K562 (cell line): Measurements from ENCODE around the gene UBR3. TPM values are rescaled to one million over a fixed set of nuclear protein-coding genes. Genes with fewer than 3 reads are reported as not detected.

Experiments used
- CAMTA2 ChIP-seq: fragments of 250-450 bp; sonication (Bioruptor Pico); conservative IDR thresholded peaks from 2 replicates; pipeline ENCODE4 v1.5.1; 2022
- CBX3 ChIP-seq, 2 experiments: IDR thresholded peaks; 1 replicate in 1 of 2; 2 replicates in 1 of 2; pipeline ENCODE4 v1.6.1; 2012; ENCODE audit warnings: inconsistent platforms in 2 of 2, low read length in 2 of 2, borderline replicate concordance in 1 of 2, control low read depth in 1 of 2
- DDX20 ChIP-seq: fragments of 450-650 bp; IDR thresholded peaks from 2 replicates; pipeline ENCODE4 v1.6.1; 2016; ENCODE audit warnings: missing genetic modification characterization, low read depth, mild to moderate bottlenecking, missing compliant biosample characterization, moderate library complexity
- FOXK1 ChIP-seq: sonication (generic); formaldehyde crosslinking; IDR thresholded peaks from 2 replicates; pipeline ENCODE4 v1.8.0; 2022; ENCODE audit warnings: missing genetic modification reagents, mild to moderate bottlenecking, borderline replicate concordance
- HMBOX1 ChIP-seq: sonication (generic); IDR thresholded peaks from 2 replicates; pipeline ENCODE4 v1.6.1; 2016
- HNRNPLL ChIP-seq: fragments of 200-400 bp; formaldehyde crosslinking; IDR thresholded peaks from 2 replicates; pipeline ENCODE4 v1.6.1; 2017; ENCODE audit warnings: low read length, low read depth, mild to moderate bottlenecking; ENCODE audit not compliant: poor library complexity, severe bottlenecking
- KAT7 ChIP-seq: sonication (generic); formaldehyde crosslinking; IDR thresholded peaks from 2 replicates; pipeline ENCODE4 v1.8.0; 2022; ENCODE audit warnings: missing genetic modification reagents, mild to moderate bottlenecking, borderline replicate concordance
- KAT8 ChIP-seq: fragments of 450-650 bp; IDR thresholded peaks from 2 replicates; pipeline ENCODE4 v1.6.1; 2016; ENCODE audit warnings: low read depth, mild to moderate bottlenecking
- NEUROD1 ChIP-seq: fragments of 150-350 bp; IDR thresholded peaks from 2 replicates; pipeline ENCODE4 v1.6.1; 2014; ENCODE audit warnings: borderline replicate concordance, low read length, low read depth; ENCODE audit not compliant: partially characterized antibody
- POLR2AphosphoS5 ChIP-seq: IDR thresholded peaks from 2 replicates; pipeline ENCODE4 v1.6.1; 2011; ENCODE audit warnings: mild to moderate bottlenecking, low read depth, low read length, moderate library complexity; ENCODE audit not compliant: control insufficient read depth, insufficient read depth
- PTTG1 ChIP-seq: fragments of 450-650 bp; IDR thresholded peaks from 2 replicates; pipeline ENCODE4 v1.6.1; 2016; ENCODE audit warnings: low read depth, mild to moderate bottlenecking, missing genetic modification characterization, missing compliant biosample characterization
- RBM25 ChIP-seq: fragments of 200-400 bp; formaldehyde crosslinking; IDR thresholded peaks from 2 replicates; pipeline ENCODE4 v1.6.1; 2018; ENCODE audit warnings: low read length, low read depth, moderate library complexity; ENCODE audit not compliant: severe bottlenecking
- SMAD1 ChIP-seq: fragments of 150-350 bp; IDR thresholded peaks from 2 replicates; pipeline ENCODE4 v1.6.1; 2014; ENCODE audit warnings: low read length, low read depth; ENCODE audit not compliant: partially characterized antibody
- SOX6 ChIP-seq: fragments of 450-650 bp; IDR thresholded peaks from 2 replicates; pipeline ENCODE4 v1.6.1; 2014; ENCODE audit warnings: mild to moderate bottlenecking
- TBL1XR1 ChIP-seq, 2 experiments: IDR thresholded peaks; 2 replicates each; pipeline ENCODE4 v1.6.1; 2012; ENCODE audit warnings: improper control_type of control experiment in 2 of 2, low read length in 2 of 2, mild to moderate bottlenecking in 1 of 2
- TBP ChIP-seq: optimal IDR thresholded peaks from 2 replicates; pipeline ENCODE3; 2011; ENCODE audit warnings: low read depth, low read length, improper control_type of control experiment
- ZNF165 ChIP-seq: fragments of 250-450 bp; sonication (Bioruptor Pico); IDR thresholded peaks from 2 replicates; pipeline ENCODE4 v1.4.0; 2020; ENCODE audit warnings: borderline replicate concordance
- ZNF212 ChIP-seq: fragments of 450-650 bp; formaldehyde crosslinking; IDR thresholded peaks from 2 replicates; pipeline ENCODE4 v1.4.0; 2020; ENCODE audit warnings: mild to moderate bottlenecking
- ZNF551 ChIP-seq: fragments of 250-450 bp; sonication (Bioruptor Pico); IDR thresholded peaks from 2 replicates; pipeline ENCODE4 v1.5.0; 2021; ENCODE audit warnings: mild to moderate bottlenecking, moderate library complexity
- ZNF589 ChIP-seq: fragments of 200-800 bp; sonication (Bioruptor generic); IDR thresholded peaks from 2 replicates; pipeline ENCODE4 v1.6.1; 2016; ENCODE audit warnings: low read depth, missing genetic modification characterization, missing compliant biosample characterization
- ZSCAN29 ChIP-seq: fragments of 450-650 bp; IDR thresholded peaks from 2 replicates; pipeline ENCODE4 v1.6.1; 2017
- polyA plus RNA-seq, 8 experiments: library from polyadenylated mRNA; depleted of rRNA in 4 of 8; stranded (reverse) in 5 of 8; unstranded in 3 of 8; fragments of >200 nt; fragmentation: Nextera tagmentation in 2 of 8; fragmentation: Illumina TruSeq in 1 of 8; extraction: Ambion mirVana in 2 of 8; extraction: Trizol in 1 of 8; gene quantifications; 2 replicates each; pipeline versions ENCODE4 v1.2.1 to v1.2.3, GENCODE V29; 2011 to 2014; ENCODE audit warnings: inconsistent platforms in 1 of 8, missing spikeins in 1 of 8
- total RNA-seq, 7 experiments: library from RNA; depleted of rRNA in 6 of 7; stranded (reverse); fragments of >200 nt in 6 of 7; fragmentation: Illumina TruSeq in 2 of 7; extraction: Trizol in 2 of 7; gene quantifications; 2 replicates each; pipeline versions ENCODE4 v1.2.1 to v1.2.3, GENCODE V29; 2011 to 2021; ENCODE audit warnings: low replicate concordance in 1 of 7
- TF ChIP-seq, protein P1 (sequence below): IDR thresholded peaks from 2 replicates; pipeline ENCODE4 v1.6.1; 2016; ENCODE audit warnings: missing genetic modification characterization, missing compliant biosample characterization
- TF ChIP-seq, protein P2 (sequence below): fragments of 250-450 bp; sonication (Bioruptor Pico); IDR thresholded peaks from 2 replicates; pipeline ENCODE4 v1.8.0; 2022; ENCODE audit warnings: moderate library complexity, mild to moderate bottlenecking, inconsistent platforms

Gene UBR3
- total and polyA plus RNA-seq, 9 of the 15 experiments (the other 6 are each of a cell fraction or from before 2014, with no cell fraction given), result 14.4 to 63.5 (median 40.4) TPM

DNA sequence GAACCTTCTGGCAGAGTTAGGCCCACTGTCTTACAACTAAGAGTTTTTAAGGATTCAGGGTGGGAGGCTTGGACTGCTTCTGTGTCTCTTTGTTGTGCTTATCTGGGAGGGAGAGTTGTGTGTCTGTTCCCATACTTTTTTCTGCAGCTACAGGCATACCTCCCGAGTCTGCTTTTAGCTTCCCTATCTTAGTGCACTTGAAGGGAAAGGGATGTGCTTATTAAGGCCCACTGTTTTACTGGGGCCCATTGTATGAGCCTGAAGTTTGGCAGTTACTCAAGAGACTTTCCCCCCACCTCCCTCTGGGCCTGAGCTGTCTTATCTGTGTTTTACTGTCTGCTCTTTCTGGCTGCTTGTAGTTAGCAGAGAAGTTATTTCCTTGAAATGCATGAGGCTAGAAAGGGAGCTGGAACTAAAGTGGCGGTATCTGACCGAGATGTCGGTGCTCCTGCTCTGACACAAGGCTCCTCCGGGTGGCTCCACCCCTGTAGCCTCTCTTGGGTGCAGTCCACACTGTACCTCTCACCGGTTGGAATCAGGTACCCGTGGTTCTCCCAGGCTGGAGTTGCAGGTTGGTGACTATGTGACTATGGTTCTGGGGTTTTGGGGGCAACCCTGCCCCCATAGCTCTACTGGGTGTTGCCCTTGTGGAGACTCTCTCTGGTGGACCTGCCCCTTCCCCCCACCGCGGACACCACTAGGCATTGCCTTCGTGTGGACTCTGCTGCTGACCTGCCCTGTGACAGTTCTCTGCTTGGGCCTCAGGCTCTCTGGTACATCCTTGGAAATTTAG is 12.9 kb downstream of the UBR3 start (continued):
- TF ChIP-seq HNRNPLL, result peak; percentile 4
- 0 out of 2 replicates have a peak, but pooled peaks have one; percentile 53 for TF ChIP-seq KAT7 (CRISPR knock-in tag)
- peak; percentile 52; the same call in 1 of the 2 replicates for TF ChIP-seq POLR2AphosphoS5
- no peak for TF ChIP-seq ZNF551
- no peak for TF ChIP-seq SMAD1
- TF ChIP-seq, protein P1, sequence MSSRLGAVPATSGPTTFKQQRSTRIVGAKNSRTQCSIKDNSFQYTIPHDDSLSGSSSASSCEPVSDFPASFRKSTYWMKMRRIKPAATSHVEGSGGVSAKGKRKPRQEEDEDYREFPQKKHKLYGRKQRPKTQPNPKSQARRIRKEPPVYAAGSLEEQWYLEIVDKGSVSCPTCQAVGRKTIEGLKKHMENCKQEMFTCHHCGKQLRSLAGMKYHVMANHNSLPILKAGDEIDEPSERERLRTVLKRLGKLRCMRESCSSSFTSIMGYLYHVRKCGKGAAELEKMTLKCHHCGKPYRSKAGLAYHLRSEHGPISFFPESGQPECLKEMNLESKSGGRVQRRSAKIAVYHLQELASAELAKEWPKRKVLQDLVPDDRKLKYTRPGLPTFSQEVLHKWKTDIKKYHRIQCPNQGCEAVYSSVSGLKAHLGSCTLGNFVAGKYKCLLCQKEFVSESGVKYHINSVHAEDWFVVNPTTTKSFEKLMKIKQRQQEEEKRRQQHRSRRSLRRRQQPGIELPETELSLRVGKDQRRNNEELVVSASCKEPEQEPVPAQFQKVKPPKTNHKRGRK, result no peak
- no peak for TF ChIP-seq NEUROD1
- TF ChIP-seq ZNF212 (CRISPR knock-in tag), result no peak
- TF ChIP-seq CAMTA2 (CRISPR knock-in tag), result no peak
- no peak; a peak in 1 of 3 replicates for TF ChIP-seq CBX3 (IDR thresholded peaks at IDR 0.05; ENCODE audit: borderline replicate concordance in 1 of 2, low read length in 2 of 2)
- peak in 1 of 2 experiments; percentile 80; a peak in 2 of 4 replicates for TF ChIP-seq TBL1XR1 (IDR thresholded peaks at IDR 0.05; ENCODE audit: low read length in 2 of 2)
- TF ChIP-seq FOXK1 (CRISPR knock-in tag), result no peak
- TF ChIP-seq HMBOX1, result peak; percentile 84; the same call in 1 of the 2 replicates
- TF ChIP-seq KAT8, result no peak
- 0 out of 2 replicates have a peak, but pooled peaks have one; percentile 37 for TF ChIP-seq ZNF589 (CRISPR knock-in tag)
- TF ChIP-seq TBP, result no peak
- TF ChIP-seq, protein P2, sequence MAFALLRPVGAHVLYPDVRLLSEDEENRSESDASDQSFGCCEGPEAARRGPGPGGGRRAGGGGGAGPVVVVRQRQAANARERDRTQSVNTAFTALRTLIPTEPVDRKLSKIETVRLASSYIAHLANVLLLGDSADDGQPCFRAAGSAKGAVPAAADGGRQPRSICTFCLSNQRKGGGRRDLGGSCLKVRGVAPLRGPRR (CRISPR knock-in tag), result no peak
- TF ChIP-seq RBM25, result no peak
- TF ChIP-seq ZSCAN29, result peak; percentile 95
- no peak for TF ChIP-seq DDX20 (tag)
- peak; percentile 85 for TF ChIP-seq SOX6
- no peak for TF ChIP-seq ZNF165 (CRISPR knock-in tag)
- TF ChIP-seq PTTG1 (tag), result no peak
